ENCODE results near the gene COL4A1.

Gene COL4A1

DNA sequence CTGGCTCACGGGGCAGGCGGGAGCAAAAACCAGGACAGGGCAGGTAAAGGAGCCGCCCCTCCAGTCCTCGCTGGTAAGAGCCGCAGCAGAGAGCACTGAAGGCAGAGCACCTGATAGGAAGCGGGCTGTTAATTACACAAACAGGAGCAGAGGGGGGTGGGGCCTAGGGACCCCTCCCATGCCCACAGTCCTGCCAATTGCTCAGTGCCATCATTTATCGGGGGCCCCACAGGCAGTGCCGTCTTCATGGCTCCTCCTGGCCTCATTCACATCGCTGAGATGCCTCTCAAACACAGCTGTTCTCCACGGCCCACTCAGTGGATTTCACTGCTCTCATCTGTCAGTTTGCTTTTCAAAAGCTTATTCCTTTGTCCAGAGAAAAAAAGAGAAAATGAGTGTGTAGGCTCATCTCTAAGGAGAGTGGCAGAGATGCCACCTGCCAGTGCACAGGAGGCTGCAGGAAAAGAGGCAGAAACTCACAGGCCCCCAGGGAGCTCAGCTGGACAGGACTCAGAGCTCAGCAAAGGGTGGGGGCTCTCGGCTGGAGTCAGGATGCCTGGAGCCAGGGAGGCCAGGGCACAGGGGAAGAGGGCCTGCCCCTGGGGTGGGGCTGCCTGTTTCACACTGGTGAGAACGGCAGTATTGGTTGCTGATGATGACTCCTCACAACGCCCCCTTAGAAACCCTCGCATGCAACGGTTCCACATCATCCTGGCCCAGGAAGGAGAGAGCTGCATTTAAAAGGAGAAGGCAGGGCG is 174.6 kb downstream of the COL4A1 start:
- TF ChIP-seq, protein P1, sequence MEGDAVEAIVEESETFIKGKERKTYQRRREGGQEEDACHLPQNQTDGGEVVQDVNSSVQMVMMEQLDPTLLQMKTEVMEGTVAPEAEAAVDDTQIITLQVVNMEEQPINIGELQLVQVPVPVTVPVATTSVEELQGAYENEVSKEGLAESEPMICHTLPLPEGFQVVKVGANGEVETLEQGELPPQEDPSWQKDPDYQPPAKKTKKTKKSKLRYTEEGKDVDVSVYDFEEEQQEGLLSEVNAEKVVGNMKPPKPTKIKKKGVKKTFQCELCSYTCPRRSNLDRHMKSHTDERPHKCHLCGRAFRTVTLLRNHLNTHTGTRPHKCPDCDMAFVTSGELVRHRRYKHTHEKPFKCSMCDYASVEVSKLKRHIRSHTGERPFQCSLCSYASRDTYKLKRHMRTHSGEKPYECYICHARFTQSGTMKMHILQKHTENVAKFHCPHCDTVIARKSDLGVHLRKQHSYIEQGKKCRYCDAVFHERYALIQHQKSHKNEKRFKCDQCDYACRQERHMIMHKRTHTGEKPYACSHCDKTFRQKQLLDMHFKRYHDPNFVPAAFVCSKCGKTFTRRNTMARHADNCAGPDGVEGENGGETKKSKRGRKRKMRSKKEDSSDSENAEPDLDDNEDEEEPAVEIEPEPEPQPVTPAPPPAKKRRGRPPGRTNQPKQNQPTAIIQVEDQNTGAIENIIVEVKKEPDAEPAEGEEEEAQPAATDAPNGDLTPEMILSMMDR (IDR thresholded peaks at IDR 0.05; ENCODE audit: insufficient read depth, low read depth, low read length, missing control alignments): no peak
- no peak overlapping the region for H3K4me3 ChIP-seq (ENCODE audit: low read length)
- DNase-seq (ENCODE audit: low read depth): no peak

DNA sequence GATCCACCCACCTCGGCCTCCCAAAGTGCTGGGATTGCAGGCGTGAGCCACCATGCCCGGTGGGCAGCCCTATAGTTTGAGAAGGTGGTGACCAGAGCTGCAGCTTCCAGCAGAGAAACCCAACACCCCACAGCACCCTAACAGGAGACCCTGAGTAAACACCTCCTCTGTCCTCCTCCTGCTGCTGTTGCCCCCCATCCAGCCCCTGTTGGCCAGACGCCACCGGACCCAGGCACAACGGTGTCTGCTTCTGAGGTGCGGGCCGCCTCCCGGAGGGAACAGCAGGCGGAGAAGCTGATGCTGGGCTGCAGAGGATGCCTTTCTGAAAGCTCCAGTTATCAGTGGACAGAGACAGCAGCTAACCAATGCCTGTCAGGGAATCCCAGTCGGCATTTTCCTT is 175.5 kb downstream of the COL4A1 start:
- TF ChIP-seq, protein P1 (IDR thresholded peaks at IDR 0.05; ENCODE audit: insufficient read depth, low read depth, low read length, missing control alignments): no peak
- H3K4me3 ChIP-seq (ENCODE audit: low read length): no peak overlapping the region
- DNase-seq (ENCODE audit: low read depth): no peak

DNA sequence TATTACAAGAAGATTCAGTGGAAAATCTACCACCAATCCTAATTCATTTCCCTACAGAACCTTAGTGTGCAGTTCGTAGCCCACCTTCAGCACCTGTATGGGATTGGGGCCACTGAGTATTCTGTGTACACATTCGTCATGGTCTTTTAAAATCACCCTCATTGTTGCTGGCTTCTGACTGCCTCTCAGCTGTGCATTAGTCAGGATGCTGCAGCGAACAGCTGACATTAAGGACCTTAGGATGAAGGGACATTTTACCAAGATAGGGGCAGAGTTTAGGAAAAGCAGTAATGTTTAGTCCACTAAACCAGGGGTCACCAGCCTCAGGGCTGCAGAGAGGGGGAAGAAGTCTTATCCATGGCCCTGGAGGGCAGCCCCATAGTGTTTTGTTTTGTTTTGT is 176.5 kb downstream of the COL4A1 start:
- no peak overlapping the region for H3K4me3 ChIP-seq (ENCODE audit: low read length)
- no peak for DNase-seq (ENCODE audit: low read depth)
- TF ChIP-seq, protein P1 (IDR thresholded peaks at IDR 0.05; ENCODE audit: insufficient read depth, low read depth, low read length, missing control alignments): no peak

DNA sequence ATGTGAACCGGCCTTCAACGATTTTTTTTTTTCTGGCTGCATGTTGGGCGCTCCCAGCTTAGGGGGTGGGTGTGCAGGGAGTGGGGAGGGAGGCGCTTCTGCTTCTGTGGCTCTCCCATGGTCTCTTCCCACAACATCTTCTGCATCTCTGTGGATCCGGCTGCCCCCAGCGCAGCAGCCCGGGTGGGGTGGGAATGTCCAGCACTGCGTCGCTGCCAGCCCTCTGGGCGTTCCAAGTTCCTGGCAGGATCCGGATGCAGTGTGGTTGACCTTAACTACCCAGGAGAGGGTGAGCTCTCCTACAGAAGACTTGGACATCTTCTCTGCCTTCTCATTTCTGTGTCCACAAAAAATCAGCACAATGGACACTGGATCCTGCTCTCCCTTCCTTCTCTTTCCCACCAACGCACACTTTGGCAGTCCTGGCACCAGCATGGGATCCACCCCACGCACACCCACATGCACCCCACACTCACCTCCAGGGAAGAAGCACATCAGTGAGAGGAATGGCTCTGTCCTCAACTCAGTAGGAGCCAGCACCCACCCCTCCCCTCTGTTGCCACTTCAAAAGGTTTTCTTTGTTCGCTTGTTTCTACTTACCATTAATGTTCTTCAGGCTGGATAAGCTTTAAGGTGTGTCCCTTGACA is 177.3 kb downstream of the COL4A1 start:
- DNase-seq (ENCODE audit: low read depth): no peak
- no peak overlapping the region for H3K4me3 ChIP-seq (ENCODE audit: low read length)
- TF ChIP-seq, protein P1 (IDR thresholded peaks at IDR 0.05; ENCODE audit: insufficient read depth, low read depth, low read length, missing control alignments): no peak

DNA sequence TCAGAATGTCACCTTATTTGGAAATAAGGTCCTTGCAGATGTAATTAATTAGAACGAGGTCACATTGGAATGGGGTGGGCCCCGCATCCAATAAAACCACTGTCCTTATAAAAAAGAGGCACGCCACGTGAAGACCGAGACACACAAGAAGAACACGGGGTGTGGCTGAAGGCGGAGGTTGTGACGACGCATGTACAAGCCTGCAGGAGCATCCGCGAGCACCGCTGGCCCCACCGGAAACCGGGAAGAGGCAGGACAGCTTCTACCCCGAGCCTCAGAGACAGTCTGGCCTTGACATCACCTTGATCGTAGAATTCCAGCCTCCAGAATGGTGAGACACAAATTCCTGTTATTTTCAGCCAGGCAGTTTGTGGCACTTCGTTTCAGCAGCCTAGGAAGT is 177.9 kb downstream of the COL4A1 start:
- DNase-seq (ENCODE audit: low read depth): no peak
- H3K4me3 ChIP-seq (ENCODE audit: low read length): no peak overlapping the region
- TF ChIP-seq, protein P1 (IDR thresholded peaks at IDR 0.05; ENCODE audit: insufficient read depth, low read depth, low read length, missing control alignments): no peak

DNA sequence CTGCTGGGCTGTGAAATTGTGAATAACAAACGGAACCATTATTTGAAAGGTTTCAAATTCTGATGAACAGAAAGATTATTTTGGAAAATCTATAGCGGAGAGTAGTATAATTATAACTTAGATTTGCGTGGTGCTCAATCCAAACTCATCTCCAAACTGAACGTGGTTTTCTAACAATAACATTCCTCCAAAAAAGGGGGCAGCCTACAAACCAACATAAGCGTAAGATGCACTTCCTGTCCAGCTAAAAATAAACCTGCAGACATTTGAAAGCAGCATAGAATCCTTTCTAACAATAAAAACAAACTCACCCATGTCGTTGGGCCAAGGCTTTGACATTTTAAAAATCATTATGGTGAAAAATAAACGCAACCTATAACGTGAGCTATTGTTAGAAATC is 178.4 kb downstream of the COL4A1 start:
- no peak overlapping the region for H3K4me3 ChIP-seq (ENCODE audit: low read length)
- no peak for DNase-seq (ENCODE audit: low read depth)
- TF ChIP-seq, protein P1 (IDR thresholded peaks at IDR 0.05; ENCODE audit: insufficient read depth, low read depth, low read length, missing control alignments): no peak

All from epithelial cell of esophagus (primary cell).